Fibroblast of pulmonary artery (primary cell): ENCODE measurements around the gene AMPD1.

ENCODE experiments used
- DNase-seq: peaks from one replicate; pipeline ENCODE4 v3.0.0-alpha.2; 2010; ENCODE audit warnings: low read depth
- H3K4me3 ChIP-seq: replicated peaks from 2 replicates; pipeline ENCODE4 v1.5.1; 2011; ENCODE audit warnings: low read depth, mild to moderate bottlenecking, control low read depth, low read length, moderate library complexity
- TF ChIP-seq, protein P1 (sequence below): IDR thresholded peaks from 2 replicates; pipeline ENCODE4 v1.5.1; 2011; ENCODE audit warnings: mild to moderate bottlenecking, control low read depth, low read length, inconsistent platforms; ENCODE audit errors: missing control alignments

AMPD1 gene

DNA sequence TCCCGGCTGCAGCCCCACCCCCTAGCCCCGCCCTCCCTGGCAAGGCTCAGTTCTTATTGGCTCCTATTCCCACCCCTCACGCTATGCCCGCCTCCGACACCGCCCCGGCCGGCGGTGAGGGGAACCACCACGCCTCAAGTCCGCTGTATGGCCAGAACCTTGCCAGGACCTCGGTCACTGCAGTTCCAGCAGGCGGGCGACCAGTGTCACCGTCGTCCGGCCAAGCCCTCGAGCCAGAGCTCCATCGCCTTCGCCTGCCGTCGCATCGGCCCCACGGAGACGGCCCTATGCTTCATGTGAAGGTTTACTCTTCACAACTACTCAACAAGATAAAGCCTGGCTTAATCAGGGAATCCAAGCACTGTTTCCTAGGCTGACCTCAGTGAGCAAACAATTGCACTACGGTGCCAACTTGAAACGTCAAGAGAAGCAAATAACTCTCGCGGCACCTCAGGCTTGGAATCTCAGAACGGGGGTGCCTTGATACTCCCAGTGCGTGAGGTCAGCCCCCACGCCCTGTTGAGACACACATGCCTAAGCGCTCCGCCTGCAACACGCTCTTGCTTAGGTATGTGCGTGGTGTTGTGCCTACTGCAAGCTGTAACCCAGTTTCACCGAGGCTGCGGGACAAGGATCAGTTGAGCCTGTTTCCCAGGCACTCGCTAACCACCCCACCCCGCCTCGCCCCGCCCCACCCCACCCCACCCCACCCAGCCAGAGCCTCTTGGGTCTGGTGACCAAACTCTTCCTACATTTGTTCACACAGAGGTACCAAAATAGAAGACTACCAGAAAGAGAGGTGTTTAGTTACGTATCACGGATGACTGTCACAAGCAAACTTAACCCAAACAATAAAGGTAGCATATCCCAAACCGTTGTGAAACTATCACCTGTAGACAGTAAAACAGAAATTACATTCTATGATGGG lies 25.0 kb downstream of the AMPD1 start:
- TF ChIP-seq, protein P1, sequence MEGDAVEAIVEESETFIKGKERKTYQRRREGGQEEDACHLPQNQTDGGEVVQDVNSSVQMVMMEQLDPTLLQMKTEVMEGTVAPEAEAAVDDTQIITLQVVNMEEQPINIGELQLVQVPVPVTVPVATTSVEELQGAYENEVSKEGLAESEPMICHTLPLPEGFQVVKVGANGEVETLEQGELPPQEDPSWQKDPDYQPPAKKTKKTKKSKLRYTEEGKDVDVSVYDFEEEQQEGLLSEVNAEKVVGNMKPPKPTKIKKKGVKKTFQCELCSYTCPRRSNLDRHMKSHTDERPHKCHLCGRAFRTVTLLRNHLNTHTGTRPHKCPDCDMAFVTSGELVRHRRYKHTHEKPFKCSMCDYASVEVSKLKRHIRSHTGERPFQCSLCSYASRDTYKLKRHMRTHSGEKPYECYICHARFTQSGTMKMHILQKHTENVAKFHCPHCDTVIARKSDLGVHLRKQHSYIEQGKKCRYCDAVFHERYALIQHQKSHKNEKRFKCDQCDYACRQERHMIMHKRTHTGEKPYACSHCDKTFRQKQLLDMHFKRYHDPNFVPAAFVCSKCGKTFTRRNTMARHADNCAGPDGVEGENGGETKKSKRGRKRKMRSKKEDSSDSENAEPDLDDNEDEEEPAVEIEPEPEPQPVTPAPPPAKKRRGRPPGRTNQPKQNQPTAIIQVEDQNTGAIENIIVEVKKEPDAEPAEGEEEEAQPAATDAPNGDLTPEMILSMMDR = no peak
- DNase-seq = peak; percentile 84
- peak overlapping the region; percentile 77 for H3K4me3 ChIP-seq

DNA sequence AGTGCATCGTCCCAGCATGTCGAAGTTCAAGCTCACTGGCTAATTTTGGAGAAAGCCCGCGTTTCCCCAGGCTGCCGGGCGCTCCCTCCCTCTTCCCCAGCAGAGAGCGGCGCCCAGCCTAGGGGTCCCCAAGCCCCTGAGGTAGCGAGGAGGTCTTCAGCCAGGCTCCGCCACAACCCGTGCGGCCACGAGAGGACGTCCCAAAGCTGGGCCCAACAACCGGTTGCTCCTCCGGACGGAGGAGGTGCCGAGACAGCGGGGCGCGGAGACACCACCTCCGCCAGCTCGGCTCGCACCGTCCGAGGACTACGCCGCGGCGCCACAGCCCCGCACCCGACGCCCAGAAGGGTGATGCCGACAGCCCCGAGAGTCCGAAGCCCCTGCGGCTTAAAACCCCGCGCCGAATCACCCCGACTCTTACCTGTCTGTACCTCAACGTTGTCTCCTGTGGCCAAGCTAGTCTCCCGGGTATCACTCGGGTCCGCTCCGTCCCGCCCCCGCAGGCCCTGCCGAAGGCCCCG lies 25.7 kb downstream of the AMPD1 start, which contains the start of gene DENND2C:
DENND2C (minus strand) TSS at position 488 of the 521 bp plus-strand sequence. CDS start 44,065 bp downstream, outside the sequence.
- DNase-seq = no peak
- H3K4me3 ChIP-seq = peak within 1 kb of the TSS; percentile 77
- TF ChIP-seq, protein P1 = no peak

DNA sequence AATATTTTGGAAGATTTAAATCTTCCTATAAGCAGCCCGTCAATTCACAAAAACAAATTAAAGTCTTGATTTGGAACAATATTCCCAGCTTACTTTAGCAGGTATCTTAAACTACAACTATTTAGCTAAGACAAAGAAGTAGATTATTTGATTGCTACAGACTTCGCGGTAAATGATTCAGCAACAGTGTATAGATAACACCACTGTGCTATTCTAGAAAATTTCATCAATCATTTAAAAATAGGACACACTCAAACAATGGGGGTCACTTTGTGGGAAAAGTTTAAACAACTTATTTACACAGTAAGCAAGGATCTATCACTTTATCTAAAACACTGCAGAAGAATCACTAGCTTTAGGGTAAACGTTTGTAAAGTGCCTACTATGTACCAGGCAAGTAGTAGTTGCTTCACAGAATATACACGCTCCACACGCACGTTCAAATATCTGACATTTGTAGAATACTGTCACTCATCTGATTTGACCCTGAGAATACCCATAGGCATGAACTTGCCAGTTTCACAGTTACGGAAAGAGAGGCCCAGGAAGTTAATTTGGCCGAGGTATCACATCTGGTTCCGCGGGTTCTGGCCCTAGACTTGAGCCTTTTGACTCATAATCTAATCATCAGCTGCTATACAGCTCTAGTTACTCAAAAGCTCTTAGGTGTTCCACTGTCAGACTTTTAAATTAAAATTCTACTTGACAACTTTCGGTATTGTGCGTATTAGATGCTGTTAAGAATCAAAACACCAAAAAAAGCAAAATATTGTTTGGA lies 26.4 kb downstream of the AMPD1 start:
- peak overlapping the region; percentile 77 for H3K4me3 ChIP-seq
- DNase-seq = peak; percentile 13
- TF ChIP-seq, protein P1 = no peak

DNA sequence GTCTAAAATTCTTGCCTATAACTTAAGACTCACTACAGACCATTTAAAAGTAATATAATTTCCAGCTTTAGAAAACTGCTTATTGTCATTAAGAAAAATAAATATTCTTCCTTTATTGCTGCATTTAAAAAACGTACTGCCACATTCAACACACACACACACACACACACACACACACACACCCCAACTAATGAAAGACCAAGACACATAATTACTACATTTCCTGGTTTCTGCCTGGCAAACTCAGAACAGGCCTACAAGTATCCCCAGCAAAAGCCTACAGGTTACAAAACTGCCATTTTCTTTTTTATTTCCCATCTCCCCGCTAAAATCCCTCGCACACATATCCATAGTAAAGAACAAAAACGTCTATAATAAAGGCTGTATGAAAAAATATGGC lies 27.0 kb downstream of the AMPD1 start:
- TF ChIP-seq, protein P1 = no peak
- DNase-seq = no peak
- H3K4me3 ChIP-seq = no peak overlapping the region

- H3K4me3 ChIP-seq = no peak overlapping the region
- TF ChIP-seq, protein P1 = no peak
Observed at GRCh38 chr1:114666954-114667353, 28.4 kb downstream of the AMPD1 start.

GRCh38 chr1:114660238-114660637 lies 35.1 kb downstream of the AMPD1 start:
- peak; percentile 4 for DNase-seq
- TF ChIP-seq, protein P1 = no peak
- H3K4me3 ChIP-seq = no peak overlapping the region

More at GRCh38 chr1:114666954-114667353, 28.4 kb downstream of the AMPD1 start:
- DNase-seq = no peak
